Mesenchymal stem cell (in vitro differentiated cells and primary cell): ENCODE results near the gene SLC5A5.

Source experiments
- DNase-seq: peaks from one replicate; pipeline ENCODE4 v3.0.0-alpha.2; 2013
- H2AFZ ChIP-seq: one replicate; pipeline ENCODE4 v1.6.1; 2013; ENCODE audit warnings: low read depth, mild to moderate bottlenecking, control low read depth, inconsistent platforms, low read length, moderate library complexity
- H2AK5ac ChIP-seq: 2 replicates; pipeline ENCODE4 v1.6.1; 2013; ENCODE audit warnings: low read length, moderate library complexity, mild to moderate bottlenecking, inconsistent platforms; ENCODE audit not compliant: severe bottlenecking
- H2BK120ac ChIP-seq: one replicate; pipeline ENCODE4 v1.6.1; 2013; ENCODE audit warnings: low read depth, mild to moderate bottlenecking, inconsistent platforms, low read length, moderate library complexity
- H2BK12ac ChIP-seq, 2 experiments: one replicate each; pipeline ENCODE4 v1.6.1; 2013; ENCODE audit warnings: inconsistent platforms in 2 of 2, low read length in 2 of 2, mild to moderate bottlenecking in 2 of 2, moderate library complexity in 2 of 2, control low read depth in 1 of 2
- H2BK15ac ChIP-seq: one replicate; pipeline ENCODE4 v1.6.1; 2013; ENCODE audit warnings: mild to moderate bottlenecking, low read depth, inconsistent platforms; ENCODE audit not compliant: poor library complexity, severe bottlenecking
- H2BK5ac ChIP-seq: 2 replicates; pipeline ENCODE4 v1.6.1; 2013; ENCODE audit warnings: low read depth, mild to moderate bottlenecking, low read length, control low read depth, inconsistent platforms; ENCODE audit not compliant: poor library complexity, severe bottlenecking
- H3K14ac ChIP-seq, 2 experiments: one replicate each; pipeline ENCODE4 v1.6.1; 2013; ENCODE audit warnings: inconsistent platforms in 2 of 2, low read length in 2 of 2, control low read depth in 1 of 2, mild to moderate bottlenecking in 1 of 2, moderate library complexity in 1 of 2
- H3K18ac ChIP-seq, 2 experiments: one replicate each; pipeline ENCODE4 v1.6.1; 2013; ENCODE audit warnings: inconsistent platforms in 2 of 2, low read length in 2 of 2, control low read depth in 1 of 2, low read depth in 1 of 2, mild to moderate bottlenecking in 1 of 2
- H3K23ac ChIP-seq, 2 experiments: one replicate each; pipeline ENCODE4 v1.6.1; 2013; ENCODE audit warnings: inconsistent platforms in 2 of 2, low read length in 2 of 2, mild to moderate bottlenecking in 2 of 2, moderate library complexity in 2 of 2, control low read depth in 1 of 2
- H3K27ac ChIP-seq: 2 replicates; pipeline ENCODE4 v1.5.1; 2013; ENCODE audit warnings: mild to moderate bottlenecking, moderate library complexity, low read length, control low read depth, inconsistent platforms; ENCODE audit not compliant: poor library complexity, severe bottlenecking
- H3K27me3 ChIP-seq, 2 experiments: 2 replicates each; pipeline versions ENCODE4 v1.6.1 to v1.7.0; 2013; ENCODE audit warnings: low read length in 2 of 2, mild to moderate bottlenecking in 2 of 2, moderate library complexity in 2 of 2, control low read depth in 1 of 2, inconsistent platforms in 1 of 2; ENCODE audit not compliant: control insufficient read depth in 1 of 2, insufficient read depth in 1 of 2
- H3K36me3 ChIP-seq, 2 experiments: 2 replicates each; pipeline versions ENCODE4 v1.6.1 to v1.7.0; 2013; ENCODE audit warnings: low read length in 2 of 2, control low read depth in 1 of 2, inconsistent platforms in 1 of 2, low read depth in 1 of 2, mild to moderate bottlenecking in 1 of 2; ENCODE audit not compliant: insufficient read depth in 2 of 2, control insufficient read depth in 1 of 2
- H3K4ac ChIP-seq, 2 experiments: one replicate each; pipeline ENCODE4 v1.6.1; 2013; ENCODE audit warnings: inconsistent platforms in 2 of 2, low read length in 2 of 2, mild to moderate bottlenecking in 2 of 2, moderate library complexity in 2 of 2, control low read depth in 1 of 2, low read depth in 1 of 2
- H3K4me1 ChIP-seq: 2 replicates; pipeline ENCODE4 v1.6.1; 2013; ENCODE audit warnings: low read depth, low read length, control low read depth; ENCODE audit not compliant: control insufficient read depth, insufficient read depth
- H3K4me2 ChIP-seq: 2 replicates; pipeline ENCODE4 v1.6.1; 2013; ENCODE audit warnings: low read length, mild to moderate bottlenecking, inconsistent platforms; ENCODE audit not compliant: poor library complexity, severe bottlenecking
- H3K4me3 ChIP-seq, 2 experiments: 2 replicates each; pipeline versions ENCODE4 v1.5.1 to v1.7.0; 2013; ENCODE audit warnings: low read length in 2 of 2, mild to moderate bottlenecking in 2 of 2, control low read depth in 1 of 2, low read depth in 1 of 2; ENCODE audit not compliant: insufficient read depth in 1 of 2
- H3K79me1 ChIP-seq: replicated peaks from 2 replicates; pipeline ENCODE4 v1.6.1; 2013; ENCODE audit warnings: mild to moderate bottlenecking, control low read depth, low read length, inconsistent platforms; ENCODE audit not compliant: poor library complexity, severe bottlenecking
- H3K9ac ChIP-seq: 2 replicates; pipeline ENCODE4 v1.7.0; 2013; ENCODE audit warnings: mild to moderate bottlenecking, low read length, moderate library complexity
- H3K9me3 ChIP-seq: 2 replicates; pipeline ENCODE4 v1.7.0; 2013; ENCODE audit warnings: mild to moderate bottlenecking, low read length; ENCODE audit not compliant: control insufficient read depth
- H4K8ac ChIP-seq: one replicate; pipeline ENCODE4 v1.6.1; 2013; ENCODE audit warnings: inconsistent platforms, mild to moderate bottlenecking, low read length, moderate library complexity
- H4K91ac ChIP-seq: one replicate; pipeline ENCODE4 v1.6.1; 2013; ENCODE audit warnings: mild to moderate bottlenecking, low read length, inconsistent platforms
- WGBS: methylation state at CpG from one replicate; pipeline ENCODE4 v1.1.7; 2013; ENCODE audit warnings: mixed read lengths; 5-methylcytosine and 5-hydroxymethylcytosine counted together

The SLC5A5 gene

DNA sequence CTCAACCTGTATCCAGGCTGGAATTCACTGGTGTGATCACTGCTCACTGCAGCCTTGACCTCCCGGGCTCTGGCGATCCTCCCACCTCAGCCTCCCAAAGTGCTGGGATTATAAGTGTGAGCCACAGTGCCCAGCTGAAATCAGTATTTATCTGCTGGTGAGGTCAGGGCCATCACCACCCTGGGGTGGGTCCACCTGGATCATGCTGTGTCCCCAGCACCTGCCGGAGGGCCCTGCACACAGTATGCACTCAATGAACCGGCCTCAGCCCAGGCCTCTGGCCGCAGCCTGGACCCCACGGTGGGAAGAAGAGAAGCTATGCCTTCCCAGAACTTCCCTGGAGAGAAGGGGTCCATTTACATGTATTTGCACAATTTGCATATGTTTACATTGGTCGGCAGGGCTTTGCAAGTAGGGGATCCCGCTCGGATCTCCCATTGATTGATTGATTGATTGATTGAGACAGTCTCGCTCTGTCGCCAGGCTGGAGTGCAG lies 2.6 kb upstream of the SLC5A5 start:
- no peaks in the 10 kb centered on the region for H3K79me1 ChIP-seq
- peak overlapping the region in 1 of 2 experiments; percentile 46 for H3K23ac ChIP-seq
- no peak overlapping the region for H2BK120ac ChIP-seq
- peaks cover 46 to 59% of the 10 kb centered on the region in 2 experiments for H3K27me3 ChIP-seq
- H2AK5ac ChIP-seq, result no peak overlapping the region
- no peak overlapping the region for H3K14ac ChIP-seq
- H2BK5ac ChIP-seq, result no peak overlapping the region
- H3K36me3 ChIP-seq, result peaks cover 17 to 19% of the 10 kb centered on the region in 2 experiments
- no peak overlapping the region for H3K18ac ChIP-seq
- H2BK12ac ChIP-seq, result no peak overlapping the region
- peaks cover 8% of the 10 kb centered on the region for H3K4me1 ChIP-seq
- H3K9me3 ChIP-seq, result no peaks in the 10 kb centered on the region
- no peak overlapping the region for H2BK15ac ChIP-seq
- no peak overlapping the region for H4K8ac ChIP-seq
- no peak overlapping the region for H3K9ac ChIP-seq
- H3K4me3 ChIP-seq, result no peak overlapping the region
- H2AFZ ChIP-seq, result no peak overlapping the region
- no peak overlapping the region for H3K27ac ChIP-seq
- no peak for DNase-seq
- no peak overlapping the region for H4K91ac ChIP-seq
- H3K4ac ChIP-seq, result no peak overlapping the region
- no peak overlapping the region for H3K4me2 ChIP-seq
- WGBS, result 36% methylated on average over 11 of the region's 11 CpGs

- Histone ChIP-seq H3K27me3 (peaks cover 53 to 72% of the 10 kb centered on the region in 2 experiments), H2AK5ac (no peak overlapping the region), H3K4ac (no peak overlapping the region)
Observed at GRCh38 chr19:17871032-17871877, 490 bp upstream of the SLC5A5 start.

DNA sequence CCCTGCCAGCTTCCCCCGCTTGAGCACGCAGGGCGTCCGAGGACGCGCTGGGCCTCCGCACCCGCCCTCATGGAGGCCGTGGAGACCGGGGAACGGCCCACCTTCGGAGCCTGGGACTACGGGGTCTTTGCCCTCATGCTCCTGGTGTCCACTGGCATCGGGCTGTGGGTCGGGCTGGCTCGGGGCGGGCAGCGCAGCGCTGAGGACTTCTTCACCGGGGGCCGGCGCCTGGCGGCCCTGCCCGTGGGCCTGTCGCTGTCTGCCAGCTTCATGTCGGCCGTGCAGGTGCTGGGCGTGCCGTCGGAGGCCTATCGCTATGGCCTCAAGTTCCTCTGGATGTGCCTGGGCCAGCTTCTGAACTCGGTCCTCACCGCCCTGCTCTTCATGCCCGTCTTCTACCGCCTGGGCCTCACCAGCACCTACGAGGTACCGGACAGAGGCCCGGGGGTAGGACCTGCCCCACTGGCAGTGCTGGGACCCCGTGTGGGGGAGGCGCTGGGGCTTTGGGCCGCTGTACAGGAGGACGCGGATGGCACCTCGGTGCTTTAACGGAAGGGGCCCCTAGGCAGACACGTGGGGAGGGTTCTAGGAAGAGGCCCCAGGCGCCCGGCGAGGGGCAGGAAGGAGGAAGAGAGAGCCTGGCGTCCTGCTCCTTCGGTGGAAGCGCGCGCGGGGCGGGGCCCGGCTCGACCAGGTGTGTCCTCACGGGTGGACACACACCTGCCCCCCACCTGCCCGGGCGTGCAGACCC lies 681 bp downstream of the SLC5A5 start:
- no peaks in the 10 kb centered on the region for H3K79me1 ChIP-seq
- H3K23ac ChIP-seq, result no peak overlapping the region
- no peak overlapping the region for H3K9ac ChIP-seq
- H3K4me3 ChIP-seq, result no peak overlapping the region
- no peak for DNase-seq
- no peak overlapping the region for H3K4me2 ChIP-seq
- H4K8ac ChIP-seq, result no peak overlapping the region
- no peak overlapping the region for H3K4ac ChIP-seq
- H2BK15ac ChIP-seq, result no peak overlapping the region
- H2BK12ac ChIP-seq, result no peak overlapping the region
- H2BK5ac ChIP-seq, result no peak overlapping the region
- H4K91ac ChIP-seq, result no peak overlapping the region
- no peak overlapping the region for H2AK5ac ChIP-seq
- no peak overlapping the region for H2AFZ ChIP-seq
- peaks cover 10% of the 10 kb centered on the region for H3K4me1 ChIP-seq
- 89% methylated on average over 61 of the region's 61 CpGs for WGBS
- peaks cover 53 to 72% of the 10 kb centered on the region in 2 experiments for H3K27me3 ChIP-seq
- H3K9me3 ChIP-seq, result no peaks in the 10 kb centered on the region
- no peak overlapping the region for H3K14ac ChIP-seq
- no peak overlapping the region for H3K18ac ChIP-seq
- no peak overlapping the region for H3K27ac ChIP-seq
- H3K36me3 ChIP-seq, result no peaks in the 10 kb centered on the region
- no peak overlapping the region for H2BK120ac ChIP-seq

More at GRCh38 chr19:17871032-17871877, 490 bp upstream of the SLC5A5 start:
- no peaks in the 10 kb centered on the region for H3K79me1 ChIP-seq
- 59% methylated on average over 9 of the region's 10 CpGs for WGBS
- no peak overlapping the region for H3K18ac ChIP-seq
- H3K4me1 ChIP-seq, result peaks cover 10% of the 10 kb centered on the region
- no peak for DNase-seq
- no peak overlapping the region for H3K14ac ChIP-seq
- H2BK120ac ChIP-seq, result no peak overlapping the region
- H3K9ac ChIP-seq, result no peak overlapping the region
- H2BK5ac ChIP-seq, result no peak overlapping the region
- no peak overlapping the region for H3K4me2 ChIP-seq
- H3K23ac ChIP-seq, result peak overlapping the region in 1 of 2 experiments; percentile 14
- no peak overlapping the region for H4K91ac ChIP-seq
- H2BK15ac ChIP-seq, result no peak overlapping the region
- no peak overlapping the region for H3K4me3 ChIP-seq
- no peak overlapping the region for H2BK12ac ChIP-seq
- H2AFZ ChIP-seq, result no peak overlapping the region
- no peaks in the 10 kb centered on the region for H3K36me3 ChIP-seq
- H3K9me3 ChIP-seq, result no peaks in the 10 kb centered on the region
- H3K27ac ChIP-seq, result no peak overlapping the region
- H4K8ac ChIP-seq, result no peak overlapping the region
